ENCODE data around the gene TTC3. TPM values are rescaled to one million over a fixed set of nuclear protein-coding genes. Genes with fewer than 3 reads are reported as not detected.

TTC3 gene
- total and polyA plus RNA-seq, 9 of the 15 experiments (the other 6 are each of a cell fraction or from before 2014, with no cell fraction given) = 17.5 to 92.0 (median 59.5) TPM

GRCh38 chr21:37072988-37073416 is at the start of gene TTC3, which contains the start of gene PIGP (continued):
- TF ChIP-seq SREBF1 (IDR thresholded peaks at IDR 0.05; ENCODE audit: borderline replicate concordance, low read depth, low read length) = no peak
- TF ChIP-seq ILF3 (IDR thresholded peaks at IDR 0.05; ENCODE audit: borderline replicate concordance) = 0 out of 2 replicates have a peak, but pooled peaks have one; percentile 72
- TF ChIP-seq ZNF449 (CRISPR knock-in tag; IDR thresholded peaks at IDR 0.05) = no peak
- TF ChIP-seq ERF (CRISPR knock-in tag; IDR thresholded peaks at IDR 0.05) = no peak
- TF ChIP-seq GATA2 (CRISPR knock-in tag; IDR thresholded peaks at IDR 0.05) = no peak
- no peak for TF ChIP-seq COPS2 (conservative IDR thresholded peaks at IDR 0.05)
- TF ChIP-seq TAF1 (IDR thresholded peaks at IDR 0.05; ENCODE audit: control insufficient read depth, extremely low read depth, insufficient read depth, low read length, severe bottlenecking) = peak; percentile 82
- no peak for TF ChIP-seq RAD21 (CRISPR knock-in tag; conservative IDR thresholded peaks at IDR 0.05 in 1 of 2, IDR thresholded peaks at IDR 0.05 in 1 of 2)
- TF ChIP-seq IRF9 (tag; IDR thresholded peaks at IDR 0.05) = no peak
- no peak for TF ChIP-seq CBFB (CRISPR knock-in tag; IDR thresholded peaks at IDR 0.05)
- TF ChIP-seq ZBTB8A (IDR thresholded peaks at IDR 0.05; ENCODE audit: partially characterized antibody) = no peak
- TF ChIP-seq ZNF518B (CRISPR knock-in tag; IDR thresholded peaks at IDR 0.05) = no peak
- TF ChIP-seq ELF1 (tag; IDR thresholded peaks at IDR 0.05) = no peak
- TF ChIP-seq ZNF398 (CRISPR knock-in tag; IDR thresholded peaks at IDR 0.05) = no peak
- TF ChIP-seq ZNF121 (CRISPR knock-in tag; conservative IDR thresholded peaks at IDR 0.05) = no peak
- no peak for TF ChIP-seq ZNF212 (CRISPR knock-in tag; IDR thresholded peaks at IDR 0.05)
- no peak for TF ChIP-seq HINFP (tag; conservative IDR thresholded peaks at IDR 0.05; ENCODE audit: low read depth)
- no peak for TF ChIP-seq MTA2 (IDR thresholded peaks at IDR 0.05; ENCODE audit: low read depth)
- no peak for TF ChIP-seq PTBP1 (IDR thresholded peaks at IDR 0.05; ENCODE audit: low read depth, low read length)
- TF ChIP-seq MCM5 (IDR thresholded peaks at IDR 0.05; ENCODE audit: low read depth) = no peak
